Measurements from ENCODE around the gene PECR.

The PECR gene

DNA sequence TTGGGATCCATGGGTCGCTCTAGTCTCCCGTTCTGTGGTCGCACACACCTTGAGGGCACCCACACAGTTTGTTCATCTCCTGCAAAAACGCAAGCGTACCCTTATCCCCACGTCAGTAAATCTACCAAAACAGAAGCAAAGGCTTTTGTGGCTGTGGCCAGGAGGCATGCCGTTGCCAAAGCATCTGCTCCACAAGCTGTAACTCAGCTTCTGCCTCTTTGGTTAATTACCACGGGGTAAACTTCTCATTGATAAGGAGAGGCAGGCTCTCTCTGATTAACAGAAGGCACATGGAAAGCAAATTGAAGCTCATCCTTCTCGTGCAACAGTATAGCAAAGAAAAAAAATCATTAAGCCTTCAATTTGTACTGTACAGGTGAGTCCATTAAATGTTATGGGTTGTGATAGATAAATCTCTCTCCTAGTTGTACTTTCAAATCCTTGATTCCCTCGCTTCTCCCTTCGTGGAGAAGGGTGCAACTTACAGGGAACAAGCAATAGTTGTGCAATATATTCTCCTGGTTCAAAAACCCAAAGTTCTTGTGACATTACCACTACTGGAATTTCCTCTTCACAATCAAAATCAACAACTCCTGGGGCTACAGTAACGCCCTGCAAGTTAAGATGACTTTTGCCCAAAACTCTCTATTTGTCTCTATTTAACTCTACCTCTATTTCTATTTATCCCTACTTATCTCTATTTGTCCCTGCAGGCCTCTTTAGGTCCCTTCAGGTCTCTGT, 10.3 kb downstream of the PECR start:
- no peak overlapping the region for H3K4me3 ChIP-seq (ENCODE audit: low read depth, low read length)
- TF ChIP-seq, protein P1, sequence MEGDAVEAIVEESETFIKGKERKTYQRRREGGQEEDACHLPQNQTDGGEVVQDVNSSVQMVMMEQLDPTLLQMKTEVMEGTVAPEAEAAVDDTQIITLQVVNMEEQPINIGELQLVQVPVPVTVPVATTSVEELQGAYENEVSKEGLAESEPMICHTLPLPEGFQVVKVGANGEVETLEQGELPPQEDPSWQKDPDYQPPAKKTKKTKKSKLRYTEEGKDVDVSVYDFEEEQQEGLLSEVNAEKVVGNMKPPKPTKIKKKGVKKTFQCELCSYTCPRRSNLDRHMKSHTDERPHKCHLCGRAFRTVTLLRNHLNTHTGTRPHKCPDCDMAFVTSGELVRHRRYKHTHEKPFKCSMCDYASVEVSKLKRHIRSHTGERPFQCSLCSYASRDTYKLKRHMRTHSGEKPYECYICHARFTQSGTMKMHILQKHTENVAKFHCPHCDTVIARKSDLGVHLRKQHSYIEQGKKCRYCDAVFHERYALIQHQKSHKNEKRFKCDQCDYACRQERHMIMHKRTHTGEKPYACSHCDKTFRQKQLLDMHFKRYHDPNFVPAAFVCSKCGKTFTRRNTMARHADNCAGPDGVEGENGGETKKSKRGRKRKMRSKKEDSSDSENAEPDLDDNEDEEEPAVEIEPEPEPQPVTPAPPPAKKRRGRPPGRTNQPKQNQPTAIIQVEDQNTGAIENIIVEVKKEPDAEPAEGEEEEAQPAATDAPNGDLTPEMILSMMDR (IDR thresholded peaks at IDR 0.05; ENCODE audit: borderline replicate concordance, insufficient read depth, low read depth, low read length), result no peak

DNA sequence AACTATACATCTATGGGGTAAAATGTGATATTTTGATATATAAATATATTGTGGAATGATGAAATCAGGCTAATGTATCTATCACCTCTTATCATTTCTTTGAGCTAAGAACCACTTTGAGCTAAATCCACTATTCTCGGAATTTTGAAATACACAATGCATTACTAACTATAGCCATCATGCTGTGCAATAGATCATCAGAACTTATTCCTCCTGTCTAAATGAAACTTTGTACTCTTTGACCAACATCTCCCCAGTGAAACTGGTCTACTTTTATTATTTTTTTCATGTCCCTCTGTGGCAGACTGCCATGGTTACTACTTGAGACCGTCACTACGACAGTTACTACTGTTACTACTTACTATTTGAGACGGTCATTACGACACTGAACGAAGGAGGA, 11.4 kb downstream of the PECR start:
- TF ChIP-seq, protein P1 (IDR thresholded peaks at IDR 0.05; ENCODE audit: borderline replicate concordance, insufficient read depth, low read depth, low read length), result no peak
- no peak overlapping the region for H3K4me3 ChIP-seq (ENCODE audit: low read depth, low read length)

DNA sequence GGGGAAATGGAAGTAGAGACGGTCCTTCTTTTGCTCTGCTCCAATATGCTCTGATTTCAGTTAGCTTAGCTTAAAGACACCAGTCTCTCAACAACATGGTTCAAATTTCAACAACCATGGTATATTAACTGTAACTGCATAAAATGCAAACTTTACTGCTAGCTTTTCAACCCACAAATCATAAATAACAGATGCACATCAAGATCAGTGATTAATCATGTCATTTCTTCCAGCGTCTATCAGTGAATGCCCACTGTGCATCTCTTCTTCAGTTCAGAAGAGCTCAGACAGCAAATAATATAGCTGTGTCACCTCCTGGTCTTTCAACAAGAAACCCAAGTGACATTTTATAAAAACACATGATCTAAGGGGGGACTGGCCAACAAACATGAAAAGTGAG, 12.6 kb downstream of the PECR start:
- TF ChIP-seq, protein P1 (IDR thresholded peaks at IDR 0.05; ENCODE audit: borderline replicate concordance, insufficient read depth, low read depth, low read length), result no peak
- H3K4me3 ChIP-seq (ENCODE audit: low read depth, low read length), result no peak overlapping the region

DNA sequence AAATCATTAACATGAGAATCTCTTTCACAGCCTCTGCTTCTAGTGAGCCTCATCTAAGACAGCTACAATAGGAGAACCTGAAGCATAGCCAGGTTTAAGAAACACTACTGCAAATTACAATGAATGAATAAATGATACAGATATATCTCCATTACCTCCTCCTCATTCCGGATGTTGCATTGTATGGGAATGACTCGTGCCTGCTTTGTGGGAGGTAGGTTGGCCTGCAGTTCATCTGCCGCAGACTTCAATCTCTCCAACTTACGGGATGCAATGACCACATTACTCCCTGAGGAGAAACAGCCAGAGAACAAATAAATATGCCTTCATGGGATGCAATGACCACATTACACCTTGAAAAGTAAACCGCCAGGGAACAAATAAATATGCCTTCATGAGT, 15.4 kb downstream of the PECR start:
- TF ChIP-seq, protein P1 (IDR thresholded peaks at IDR 0.05; ENCODE audit: borderline replicate concordance, insufficient read depth, low read depth, low read length), result no peak

DNA sequence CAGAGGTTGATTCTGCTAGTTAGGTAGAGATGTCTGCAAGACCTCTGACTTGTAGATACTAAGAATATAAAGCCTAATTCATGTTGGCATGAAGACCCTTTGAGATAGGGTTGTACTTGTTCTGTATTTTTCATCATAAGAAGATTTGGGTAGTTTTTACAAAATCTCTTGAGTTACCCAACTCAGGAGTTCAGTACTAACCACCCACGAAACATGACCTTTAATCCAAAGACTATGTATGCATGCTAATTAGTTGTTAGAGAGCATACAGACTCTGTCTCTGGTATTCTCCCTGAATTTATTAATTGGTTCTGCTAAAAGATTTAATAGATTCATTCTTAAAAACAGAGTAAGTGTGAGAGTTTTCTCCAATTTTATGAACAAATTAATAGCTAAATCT, 16.9 kb downstream of the PECR start:
- no peak overlapping the region for H3K4me3 ChIP-seq (ENCODE audit: low read depth, low read length)
- TF ChIP-seq, protein P1 (IDR thresholded peaks at IDR 0.05; ENCODE audit: borderline replicate concordance, insufficient read depth, low read depth, low read length), result no peak

More for the DNA sequence above, 15.4 kb downstream of the PECR start:
- no peak overlapping the region for H3K4me3 ChIP-seq (ENCODE audit: low read depth, low read length)

DNA sequence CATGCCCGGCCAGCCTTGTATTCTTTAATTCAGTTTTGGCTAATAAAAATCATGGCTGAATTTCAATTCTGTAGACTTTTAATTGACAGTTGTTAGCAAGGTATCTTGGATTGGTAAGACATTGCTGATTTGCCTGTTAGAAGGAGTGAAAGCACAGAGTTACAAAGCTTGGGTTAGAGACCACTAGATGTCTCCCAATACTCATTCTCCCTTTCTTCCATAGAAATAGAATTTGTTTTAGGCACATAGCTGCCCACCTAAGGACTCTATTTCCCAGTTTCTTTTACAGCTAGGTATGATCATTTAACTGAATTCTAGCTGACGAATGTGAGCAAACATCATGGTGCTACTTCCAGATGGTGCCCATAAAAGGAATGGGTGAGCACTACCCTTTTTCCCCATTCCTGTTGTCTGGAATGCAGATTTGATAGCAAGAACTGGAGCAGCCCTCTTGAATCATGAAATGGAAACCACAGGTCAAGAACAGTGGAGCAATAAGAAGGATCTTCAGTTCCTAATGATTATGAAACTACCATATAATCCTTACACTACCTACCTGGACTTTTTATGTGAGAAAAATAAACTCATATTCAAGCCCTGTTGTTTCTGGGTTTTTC, 17.5 kb downstream of the PECR start:
- no peak overlapping the region for H3K4me3 ChIP-seq (ENCODE audit: low read depth, low read length)

More for the DNA sequence above, 17.5 kb downstream of the PECR start:
- TF ChIP-seq, protein P1 (IDR thresholded peaks at IDR 0.05; ENCODE audit: borderline replicate concordance, insufficient read depth, low read depth, low read length), result no peak
